GM18858 (cell line): ENCODE results near the gene PHAF1.
A peak's percentile ranks its signal among the peaks of the same experiment; 100 is the strongest.

Experiments
- ATAC-seq: cut with Tn5 transposase; IDR thresholded peaks from one replicate; pipeline ENCODE4 v1.9.1; 2021; ENCODE audit not compliant: unreplicated experiment

The PHAF1 gene

GRCh38 chr16:67177743-67178699, 68.3 kb downstream of the PHAF1 start:
- no peak for ATAC-seq

GRCh38 chr16:67179421-67180080, 69.8 kb downstream of the PHAF1 start:
- no peak for ATAC-seq

DNA sequence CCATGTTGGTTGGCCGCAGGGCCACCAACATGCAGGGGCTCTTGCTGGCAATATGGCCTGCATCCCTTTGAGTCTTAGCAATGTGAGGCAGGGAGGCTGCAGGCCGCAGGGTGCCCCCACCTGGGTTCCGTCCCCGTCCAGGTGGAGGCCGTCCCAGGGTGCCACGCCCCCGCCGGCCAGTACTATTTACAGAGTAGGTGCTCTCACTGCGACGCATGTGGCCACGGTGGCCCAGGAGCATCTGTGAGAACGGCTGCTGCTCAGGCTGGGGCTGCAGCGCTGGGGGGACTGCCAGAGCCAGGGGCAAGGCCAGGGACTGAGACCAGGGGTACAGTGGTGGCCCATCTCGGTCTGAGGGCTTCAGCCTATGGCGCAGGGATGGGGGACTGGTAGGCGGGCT, 70.4 kb downstream of the PHAF1 start:
- ATAC-seq: no peak

DNA sequence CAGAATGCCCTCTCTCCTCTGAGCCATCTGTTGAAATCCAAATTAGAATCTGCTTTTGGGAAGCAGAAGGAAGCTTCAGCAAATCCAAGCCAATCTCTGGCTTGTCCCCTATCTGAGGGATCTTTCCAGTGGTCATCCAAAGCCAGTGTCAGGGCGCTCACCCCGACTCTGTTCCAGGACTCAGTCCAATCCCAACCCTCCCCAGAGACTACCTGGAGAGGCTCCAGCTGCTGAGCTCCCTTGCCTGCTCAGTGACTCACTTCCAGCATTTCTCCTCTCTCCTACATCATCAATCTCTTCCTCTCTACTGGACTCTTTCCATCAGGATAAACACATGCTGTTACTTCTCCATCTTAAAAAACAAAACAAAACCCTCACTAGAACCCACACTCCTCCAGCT, 71.6 kb downstream of the PHAF1 start:
- ATAC-seq: no peak

- ATAC-seq: no peak
Measured at GRCh38 chr16:67182288-67182687, 72.5 kb downstream of the PHAF1 start.

DNA sequence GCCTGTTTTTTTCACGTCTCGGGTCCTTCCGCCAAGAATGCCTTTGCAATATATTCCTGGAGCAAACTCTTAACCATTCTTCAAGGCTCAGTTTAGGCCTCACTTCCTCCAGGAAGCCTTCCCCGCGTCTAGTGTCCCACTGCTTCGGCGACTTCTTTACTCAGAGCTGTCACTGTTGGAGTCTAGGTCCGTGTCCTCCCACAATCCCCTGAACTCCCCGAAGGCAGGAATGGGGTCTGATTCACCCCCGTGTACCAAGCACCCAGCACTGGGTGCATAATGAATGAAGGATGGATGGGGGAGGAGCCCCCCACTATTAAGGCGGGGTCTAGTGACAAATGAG, 73.5 kb downstream of the PHAF1 start:
- no peak for ATAC-seq

GRCh38 chr16:67183627-67184452, 74.1 kb downstream of the PHAF1 start, which contains the start of gene MATCAP1:
Gene MATCAP1, minus strand, starts transcription at chr16:67183963. Its CDS starts 3,353 bp downstream, at chr16:67180610.
- ATAC-seq: peak; percentile 86

GRCh38 chr16:67184453-67184994, 74.8 kb downstream of the PHAF1 start:
- ATAC-seq: no peak

GRCh38 chr16:67184995-67185650, 75.4 kb downstream of the PHAF1 start:
- ATAC-seq: no peak

DNA sequence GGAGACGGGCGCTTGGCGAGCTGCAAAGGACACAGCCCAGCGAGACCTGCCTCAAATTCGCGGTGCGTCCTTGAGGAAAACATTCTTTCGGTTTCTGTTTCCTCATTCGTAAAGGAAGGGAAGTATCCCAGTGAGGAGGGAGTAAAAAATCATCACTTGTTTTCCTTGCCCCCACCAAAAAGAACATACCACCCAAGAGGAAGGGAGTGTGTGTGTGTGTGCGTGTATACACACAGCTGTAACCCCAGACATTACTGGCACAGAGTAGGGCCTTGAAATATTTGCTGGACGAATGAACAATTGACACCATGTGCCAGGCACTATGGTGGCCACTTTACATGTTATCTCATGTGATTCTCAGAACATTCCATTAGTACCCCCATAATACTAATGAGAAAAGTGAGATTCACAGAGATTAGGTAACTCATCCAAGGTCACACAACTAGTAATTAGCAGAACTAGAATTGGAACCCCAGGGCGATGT, 76.0 kb downstream of the PHAF1 start:
- ATAC-seq: no peak

DNA sequence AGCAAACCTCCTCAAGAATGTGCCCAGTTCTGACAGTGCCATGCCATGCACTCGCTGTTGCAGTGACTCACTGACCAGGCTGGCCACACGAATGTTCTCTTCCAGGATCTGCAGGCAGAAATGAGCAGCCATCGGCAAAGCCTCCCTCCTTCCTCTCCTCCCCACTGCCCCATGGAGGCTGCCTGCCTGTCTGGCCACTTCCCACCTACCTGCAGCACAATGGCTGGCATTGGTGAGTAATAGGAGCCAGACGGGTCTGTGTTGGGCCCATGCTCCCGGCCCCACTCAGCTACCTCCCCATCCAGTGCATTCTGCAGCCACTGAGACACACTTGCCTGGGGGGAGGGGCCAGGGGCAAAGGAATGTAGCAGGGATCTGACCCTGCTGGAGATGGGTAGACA, 76.8 kb downstream of the PHAF1 start:
- ATAC-seq: no peak

DNA sequence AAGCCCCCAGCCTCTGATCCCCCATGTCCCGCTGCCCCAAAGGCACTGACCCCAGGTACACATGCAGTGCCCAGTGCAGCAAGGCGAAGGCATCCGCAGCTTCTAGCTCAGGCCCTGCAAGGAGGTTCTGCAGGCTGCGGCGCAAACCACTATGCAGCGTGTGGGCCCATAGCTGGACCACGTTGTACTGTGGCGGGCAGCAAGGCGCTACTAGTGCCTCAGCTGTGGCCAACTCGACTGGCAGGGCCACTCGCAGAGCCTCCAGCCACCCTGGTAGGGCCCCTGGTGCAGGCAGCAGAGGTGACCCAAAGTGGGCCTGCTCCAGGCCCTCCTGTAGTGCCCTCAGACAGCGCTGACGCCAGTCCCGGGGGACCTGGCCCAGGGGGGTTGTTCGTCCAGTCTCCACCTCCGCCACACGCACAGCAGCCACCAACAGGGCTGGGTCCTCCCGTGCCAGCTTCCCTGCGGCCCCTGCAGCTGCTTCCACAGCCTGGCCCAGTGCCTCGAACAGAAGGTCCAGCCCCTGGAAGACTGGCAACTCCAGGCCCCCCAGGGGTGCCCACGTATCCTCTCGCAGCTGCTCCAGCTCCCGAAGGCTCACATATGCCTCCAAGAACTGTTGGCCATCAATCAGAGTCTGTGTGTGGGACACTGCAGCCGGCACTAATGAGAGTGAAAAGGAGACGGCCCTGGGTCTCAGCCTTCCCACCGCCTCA, 77.6 kb downstream of the PHAF1 start:
- ATAC-seq: no peak

DNA sequence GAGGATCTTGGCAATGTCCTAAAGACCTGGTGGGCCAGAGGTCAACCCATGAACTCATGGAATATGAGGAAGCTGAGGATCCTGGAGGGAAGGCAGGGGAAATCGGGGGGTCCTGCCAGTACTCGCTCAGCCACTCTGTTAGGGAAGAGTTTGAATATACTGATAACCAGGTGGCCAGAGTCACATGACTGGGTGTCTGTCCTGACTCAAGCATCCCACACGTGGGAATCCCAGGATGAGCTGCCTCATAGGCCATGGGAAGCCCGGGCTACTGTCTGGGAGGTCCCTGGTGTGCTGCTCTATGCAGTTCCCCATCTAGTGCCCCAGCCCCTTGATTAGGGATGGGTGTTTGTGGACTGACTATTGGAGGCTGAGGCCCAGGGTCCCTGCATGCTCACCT, 78.6 kb downstream of the PHAF1 start:
- ATAC-seq: no peak

GRCh38 chr16:67188798-67189197, 79.1 kb downstream of the PHAF1 start:
- ATAC-seq: no peak

GRCh38 chr16:67190041-67190440, 80.3 kb downstream of the PHAF1 start, which contains the start of gene EXOC3L1:
Gene EXOC3L1, minus strand, starts transcription at chr16:67190136. Its CDS starts 460 bp downstream, at chr16:67189676.
- ATAC-seq: no peak

DNA sequence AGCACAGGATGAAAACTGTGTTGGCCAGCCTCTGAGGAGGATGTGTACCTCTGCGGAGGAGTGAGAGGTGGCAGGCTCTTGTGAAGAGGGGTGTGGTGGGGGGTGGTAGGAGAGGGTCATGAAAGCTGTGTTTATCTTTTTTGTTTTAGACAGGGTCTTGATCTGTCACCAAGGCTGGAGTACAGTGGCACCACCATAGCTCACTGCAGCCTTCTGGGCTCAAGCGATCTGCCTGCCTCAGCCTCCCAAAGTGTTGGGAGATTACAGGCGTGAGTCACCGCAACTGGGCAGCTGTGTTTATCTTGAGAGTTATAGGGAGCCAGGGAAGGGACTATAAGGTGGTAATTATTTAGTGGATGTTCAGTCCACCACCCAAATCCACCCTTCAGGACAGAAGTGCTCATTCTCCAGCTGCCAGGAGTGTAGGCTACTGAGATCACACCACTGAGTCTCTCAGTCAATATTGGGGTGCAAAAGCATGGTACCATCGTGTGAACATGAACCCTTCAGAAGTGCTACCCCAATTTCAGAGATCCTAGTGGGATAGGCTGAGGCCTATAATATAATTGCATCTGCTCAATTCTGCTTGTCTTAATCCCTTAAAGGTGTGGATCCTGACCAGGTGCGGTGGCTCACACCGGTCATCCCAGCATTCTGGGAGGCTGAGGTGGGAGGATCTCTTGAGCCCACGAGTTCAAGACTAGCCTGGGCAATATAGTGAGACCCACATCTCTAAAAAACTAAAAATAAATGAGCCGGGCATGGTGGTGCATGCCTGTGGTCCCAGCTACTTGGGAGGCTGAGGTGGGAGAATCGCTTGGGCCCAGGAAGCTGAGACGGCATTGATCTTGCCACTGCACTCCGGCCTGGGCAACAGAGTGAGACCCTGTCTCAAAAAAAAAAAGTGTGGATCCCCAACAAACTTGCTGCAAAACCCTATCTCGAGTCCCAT, 81.0 kb downstream of the PHAF1 start:
- no peak for ATAC-seq

GRCh38 chr16:67191411-67191994, 81.8 kb downstream of the PHAF1 start:
- no peak for ATAC-seq

DNA sequence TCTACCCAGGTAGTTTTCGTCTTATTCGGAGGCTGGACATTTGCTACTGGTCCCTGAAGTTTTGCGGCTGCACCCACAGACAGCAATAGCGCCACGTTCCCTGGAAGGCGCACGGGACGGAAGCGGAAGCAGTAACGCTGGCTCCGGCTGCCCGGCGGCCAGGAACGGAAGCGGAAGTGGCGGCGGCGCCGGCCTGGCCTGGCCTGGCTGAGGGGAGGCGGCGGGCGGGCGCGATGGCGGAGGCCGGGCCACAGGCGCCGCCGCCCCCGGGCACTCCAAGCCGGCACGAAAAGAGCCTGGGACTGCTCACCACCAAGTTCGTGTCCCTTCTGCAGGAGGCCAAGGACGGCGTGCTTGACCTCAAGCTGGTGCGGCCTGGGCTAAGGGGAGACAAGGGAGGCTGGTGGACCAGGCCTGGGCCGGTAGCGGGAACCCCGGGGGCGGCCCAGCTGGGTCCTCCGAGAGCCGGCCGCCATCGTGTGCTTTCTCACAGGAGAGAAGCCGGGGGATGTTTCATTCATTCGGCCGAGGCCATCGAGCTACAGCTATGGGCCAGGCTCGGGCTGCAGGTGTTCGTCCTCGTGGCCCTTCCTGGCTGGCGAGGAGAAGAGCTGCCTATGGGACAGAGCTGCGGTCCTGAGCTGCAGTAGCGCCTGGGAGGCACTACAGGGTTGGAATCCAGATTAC, 82.4 kb downstream of the PHAF1 start, which contains the start of gene E2F4:
TSS of gene E2F4 (plus strand) at position 161 of the 687 bp plus-strand sequence. CDS start at position 234, 73 bp downstream.
- ATAC-seq: peak; percentile 71
